PC-3 (cell line): Measurements from ENCODE around the gene CNST. TPM values are rescaled to one million over a fixed set of nuclear protein-coding genes. Genes with fewer than 3 reads are reported as not detected.
A peak's percentile ranks its signal among the peaks of the same experiment; 100 is the strongest.

Experiments used
- ATAC-seq: fragments of 200-7000 bp; cut with Tn5 transposase; 2 replicates; pipeline ENCODE4 v1.9.1; 2020; ENCODE audit warnings: mild to moderate bottlenecking, moderate library complexity
- BruUV-seq: library from RNA; stranded (reverse); fragments of 400-500 nt; replicated peaks from 2 replicates; lab custom pipeline; 2021; lab: Mats Ljungman, UMichigan
- CTCF ChIA-PET: fragments of 300-600 bp; sonication (Branson Sonifier 250); formaldehyde crosslinking; loops from one replicate; lab custom pipeline; 2022; ENCODE audit warnings: antibody characterized with exemption; lab: Charles Lee
- POLR2A ChIA-PET: fragments of 300-600 bp; sonication (Branson Sonifier 250); formaldehyde crosslinking; loops from one replicate; lab custom pipeline; 2022; ENCODE audit warnings: antibody characterized with exemption; ENCODE audit not compliant: unreplicated experiment; lab: Charles Lee
- DNase-seq: peaks from one replicate; pipeline ENCODE4 v3.0.0-alpha.2; 2015
- H2AFZ ChIP-seq: fragments of 300-600 bp; sonication (generic); 2 replicates; pipeline ENCODE4 v1.6.0; 2016; ENCODE audit warnings: antibody characterized with exemption, low read length
- H3F3A ChIP-seq: fragments of 300-600 bp; sonication (generic); one replicate; pipeline ENCODE4 v1.6.0; 2017; ENCODE audit warnings: antibody characterized with exemption, low read length, control low read depth, mild to moderate bottlenecking; ENCODE audit not compliant: unreplicated experiment
- H3K27ac ChIP-seq: fragments of 300-600 bp; sonication (generic); 2 replicates; pipeline ENCODE4 v1.5.1; 2016; ENCODE audit warnings: mild to moderate bottlenecking, low read length
- H3K27me3 ChIP-seq: fragments of 300-600 bp; sonication (generic); 2 replicates; pipeline ENCODE4 v1.6.1; 2016; ENCODE audit warnings: low read length, mixed read lengths
- H3K36me3 ChIP-seq: fragments of 300-600 bp; sonication (generic); 2 replicates; pipeline ENCODE4 v1.6.1; 2016; ENCODE audit warnings: low read depth, mixed run types, low read length, mixed read lengths
- H3K4me1 ChIP-seq: fragments of 300-600 bp; sonication (generic); 2 replicates; pipeline ENCODE4 v1.5.1; 2016; ENCODE audit warnings: low read length; ENCODE audit not compliant: insufficient read depth
- H3K4me2 ChIP-seq: fragments of 300-600 bp; sonication (generic); 2 replicates; pipeline ENCODE4 v1.6.0; 2016; ENCODE audit warnings: low read length
- H3K4me3 ChIP-seq: fragments of 300-600 bp; sonication (generic); 2 replicates; pipeline ENCODE4 v1.5.1; 2016; ENCODE audit warnings: mild to moderate bottlenecking, low read length, mixed read lengths
- H3K79me2 ChIP-seq: fragments of 300-600 bp; sonication (generic); 2 replicates; pipeline ENCODE4 v1.6.1; 2017; ENCODE audit warnings: low read length, mixed read lengths
- H3K9ac ChIP-seq: fragments of 300-600 bp; sonication (generic); 2 replicates; pipeline ENCODE4 v1.6.0; 2016; ENCODE audit warnings: mild to moderate bottlenecking, low read length
- H3K9me2 ChIP-seq: fragments of 300-600 bp; sonication (generic); replicated peaks from 2 replicates; pipeline ENCODE4 v1.6.1; 2016; ENCODE audit warnings: mixed run types, low read length, mixed read lengths
- H3K9me3 ChIP-seq: fragments of 300-600 bp; sonication (generic); 2 replicates; pipeline ENCODE4 v1.6.1; 2016; ENCODE audit warnings: low read length, mixed read lengths
- H4K20me1 ChIP-seq: fragments of 300-600 bp; sonication (generic); 2 replicates; pipeline ENCODE4 v1.6.1; 2016; ENCODE audit warnings: low read length, mixed read lengths
- EZH2 ChIP-seq: fragments of 300-600 bp; sonication (generic); IDR thresholded peaks from one replicate; pipeline ENCODE4 v1.6.1; 2017; ENCODE audit warnings: antibody characterized with exemption, mild to moderate bottlenecking, low read length; ENCODE audit not compliant: unreplicated experiment
- EZH2phosphoT487 ChIP-seq: fragments of 300-600 bp; sonication (generic); IDR thresholded peaks from 2 replicates; pipeline ENCODE4 v1.6.1; 2018; ENCODE audit warnings: mild to moderate bottlenecking, antibody characterized with exemption, low read length, borderline replicate concordance
- intact Hi-C: fragments of 100-400 bp; cut with micrococcal nuclease; formaldehyde crosslinking; loops from 2 replicates; pipeline ENCODE4 v1.9.0; 2023
- total RNA-seq: library from RNA; depleted of rRNA; stranded (reverse); fragments of >200 nt; gene quantifications from 2 replicates; pipeline ENCODE4 v1.2.3, GENCODE V29; 2014
- TF ChIP-seq, protein P1 (sequence below): fragments of 300-600 bp; sonication (generic); conservative IDR thresholded peaks from 2 replicates; pipeline ENCODE4 v1.5.1; 2017; ENCODE audit warnings: antibody characterized with exemption, low read depth, mild to moderate bottlenecking, low read length

Gene CNST
- total RNA-seq, 1 experiment from 2014 or later, result 13.5 TPM

DNA sequence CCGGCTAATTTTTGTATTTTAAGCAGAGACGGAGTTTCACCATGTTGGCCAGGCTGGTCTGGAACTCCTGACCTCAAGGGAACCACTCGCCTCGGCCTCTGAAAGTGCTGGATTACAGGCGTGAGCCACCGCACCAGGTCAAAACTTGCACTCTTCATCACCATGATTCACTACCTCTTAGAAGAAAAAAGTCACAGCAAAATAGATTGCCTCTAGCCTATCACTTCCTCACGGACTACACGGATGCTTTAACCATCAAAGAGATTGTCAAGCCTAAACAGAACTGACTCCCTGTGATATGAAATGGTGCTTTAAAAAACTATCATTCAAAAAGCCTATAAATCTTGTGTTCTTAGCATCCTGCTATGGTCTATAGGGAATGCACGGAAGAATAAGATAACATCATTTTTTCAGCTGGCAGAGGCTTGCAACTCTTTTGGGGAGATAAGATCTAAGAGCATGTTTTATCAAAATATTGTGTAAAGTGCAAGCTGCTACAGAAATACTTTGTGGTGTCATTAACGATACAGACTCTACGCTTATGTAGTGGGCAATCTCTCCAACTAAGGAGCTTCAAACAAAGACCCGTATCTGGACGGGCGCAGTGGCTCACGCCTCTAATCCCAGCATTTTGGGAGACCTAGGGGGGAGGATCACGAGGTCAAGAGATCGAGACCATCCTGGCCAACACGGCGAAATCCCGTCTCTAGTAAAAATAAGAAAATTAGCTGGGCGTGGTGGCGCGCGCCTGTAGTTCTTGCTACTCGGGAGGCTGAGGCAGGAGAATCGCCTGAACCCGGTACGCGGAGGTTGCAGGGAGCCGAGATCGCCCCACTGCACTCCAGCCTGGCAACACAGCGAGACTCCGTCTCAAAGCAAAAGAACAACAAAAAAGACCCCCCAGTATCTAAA lies 1.2 kb upstream of the CNST start:
- peak; percentile 45 for DNase-seq
- H3F3A ChIP-seq, result no peaks in the 10 kb centered on the region
- H3K9me3 ChIP-seq, result no peaks in the 10 kb centered on the region
- no peak for ATAC-seq
- peak overlapping the region; percentile 89 for H3K9ac ChIP-seq
- peaks cover 14% of the 10 kb centered on the region; the same call in 1 of the 2 replicates for H4K20me1 ChIP-seq
- peaks cover 86% of the 10 kb centered on the region for H3K79me2 ChIP-seq
- POLR2A ChIA-PET, result no interaction called here
- no peaks in the 10 kb centered on the region for H3K27me3 ChIP-seq
- H3K9me2 ChIP-seq, result no peaks in the 10 kb centered on the region
- H3K4me3 ChIP-seq, result peak overlapping the region; percentile 88
- peak overlapping the region; percentile 94 for H3K4me2 ChIP-seq
- peaks cover 6% of the 10 kb centered on the region; the same call in 1 of the 2 replicates for H3K36me3 ChIP-seq
- intact Hi-C loops, result loop anchor here (10.0 kb wide), 1 partner anchor 190 kb away; no protein-coding TSS in a partner anchor
- H3K27ac ChIP-seq, result peak overlapping the region; percentile 65
- TF ChIP-seq EZH2, result no peak
- TF ChIP-seq, protein P1, sequence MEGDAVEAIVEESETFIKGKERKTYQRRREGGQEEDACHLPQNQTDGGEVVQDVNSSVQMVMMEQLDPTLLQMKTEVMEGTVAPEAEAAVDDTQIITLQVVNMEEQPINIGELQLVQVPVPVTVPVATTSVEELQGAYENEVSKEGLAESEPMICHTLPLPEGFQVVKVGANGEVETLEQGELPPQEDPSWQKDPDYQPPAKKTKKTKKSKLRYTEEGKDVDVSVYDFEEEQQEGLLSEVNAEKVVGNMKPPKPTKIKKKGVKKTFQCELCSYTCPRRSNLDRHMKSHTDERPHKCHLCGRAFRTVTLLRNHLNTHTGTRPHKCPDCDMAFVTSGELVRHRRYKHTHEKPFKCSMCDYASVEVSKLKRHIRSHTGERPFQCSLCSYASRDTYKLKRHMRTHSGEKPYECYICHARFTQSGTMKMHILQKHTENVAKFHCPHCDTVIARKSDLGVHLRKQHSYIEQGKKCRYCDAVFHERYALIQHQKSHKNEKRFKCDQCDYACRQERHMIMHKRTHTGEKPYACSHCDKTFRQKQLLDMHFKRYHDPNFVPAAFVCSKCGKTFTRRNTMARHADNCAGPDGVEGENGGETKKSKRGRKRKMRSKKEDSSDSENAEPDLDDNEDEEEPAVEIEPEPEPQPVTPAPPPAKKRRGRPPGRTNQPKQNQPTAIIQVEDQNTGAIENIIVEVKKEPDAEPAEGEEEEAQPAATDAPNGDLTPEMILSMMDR, result no peak
- peak overlapping the region; percentile 73; the same call in 1 of the 2 replicates for H2AFZ ChIP-seq
- peaks cover 28% of the 10 kb centered on the region for H3K4me1 ChIP-seq
- CTCF ChIA-PET, result interaction anchor here (0.7 kb wide), 1 partner anchor 159 kb away, joined by 4 read pairs; the partner anchor contains the start of gene SCCPDH
- no TSS peak for BruUV-seq

DNA sequence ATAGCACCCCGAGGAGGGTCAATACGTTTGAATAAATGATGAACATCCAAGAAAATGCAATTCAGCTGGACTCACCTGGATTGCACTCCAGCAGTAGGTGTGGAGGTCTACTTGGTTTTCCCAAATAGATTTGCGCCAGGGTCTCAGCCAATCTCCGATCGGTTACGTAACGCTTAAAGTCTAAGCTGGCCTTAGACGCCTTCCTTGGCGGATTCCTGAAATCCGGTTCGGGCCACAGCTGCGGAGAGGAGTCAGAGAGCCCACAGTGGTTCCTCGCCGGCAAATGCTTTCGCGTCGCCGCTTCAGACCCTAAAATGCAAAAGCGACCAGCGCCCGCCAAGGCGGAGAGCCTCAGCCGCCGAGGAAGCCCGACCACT lies 517 bp upstream of the CNST start:
- TSS peak; percentile 57 for BruUV-seq
- CTCF ChIA-PET, result interaction anchor here (0.7 kb wide), 1 partner anchor 159 kb away, joined by 4 read pairs; the partner anchor contains the start of gene SCCPDH
- no peaks in the 10 kb centered on the region for H3F3A ChIP-seq
- peak; percentile 5 for ATAC-seq
- no peak for TF ChIP-seq EZH2phosphoT487
- peak overlapping the region; percentile 89 for H3K9ac ChIP-seq
- peaks cover 14% of the 10 kb centered on the region; the same call in 1 of the 2 replicates for H4K20me1 ChIP-seq
- no peaks in the 10 kb centered on the region for H3K9me3 ChIP-seq
- H3K9me2 ChIP-seq, result no peaks in the 10 kb centered on the region
- peaks cover 86% of the 10 kb centered on the region for H3K79me2 ChIP-seq
- peaks cover 31% of the 10 kb centered on the region for H3K4me1 ChIP-seq
- H3K27me3 ChIP-seq, result no peaks in the 10 kb centered on the region
- H3K4me2 ChIP-seq, result peak overlapping the region; percentile 94
- intact Hi-C loops, result loop anchor here (1.0 to 10.0 kb wide), 5 partner anchors 32 to 189 kb away; no protein-coding TSS in a partner anchor
- POLR2A ChIA-PET, result no interaction called here
- DNase-seq, result peak; percentile 44
- no peaks in the 10 kb centered on the region; the same call in 1 of the 2 replicates for H3K36me3 ChIP-seq
- H3K27ac ChIP-seq, result peak overlapping the region; percentile 65
- H3K4me3 ChIP-seq, result peak overlapping the region; percentile 88
- peak overlapping the region; percentile 73 for H2AFZ ChIP-seq

DNA sequence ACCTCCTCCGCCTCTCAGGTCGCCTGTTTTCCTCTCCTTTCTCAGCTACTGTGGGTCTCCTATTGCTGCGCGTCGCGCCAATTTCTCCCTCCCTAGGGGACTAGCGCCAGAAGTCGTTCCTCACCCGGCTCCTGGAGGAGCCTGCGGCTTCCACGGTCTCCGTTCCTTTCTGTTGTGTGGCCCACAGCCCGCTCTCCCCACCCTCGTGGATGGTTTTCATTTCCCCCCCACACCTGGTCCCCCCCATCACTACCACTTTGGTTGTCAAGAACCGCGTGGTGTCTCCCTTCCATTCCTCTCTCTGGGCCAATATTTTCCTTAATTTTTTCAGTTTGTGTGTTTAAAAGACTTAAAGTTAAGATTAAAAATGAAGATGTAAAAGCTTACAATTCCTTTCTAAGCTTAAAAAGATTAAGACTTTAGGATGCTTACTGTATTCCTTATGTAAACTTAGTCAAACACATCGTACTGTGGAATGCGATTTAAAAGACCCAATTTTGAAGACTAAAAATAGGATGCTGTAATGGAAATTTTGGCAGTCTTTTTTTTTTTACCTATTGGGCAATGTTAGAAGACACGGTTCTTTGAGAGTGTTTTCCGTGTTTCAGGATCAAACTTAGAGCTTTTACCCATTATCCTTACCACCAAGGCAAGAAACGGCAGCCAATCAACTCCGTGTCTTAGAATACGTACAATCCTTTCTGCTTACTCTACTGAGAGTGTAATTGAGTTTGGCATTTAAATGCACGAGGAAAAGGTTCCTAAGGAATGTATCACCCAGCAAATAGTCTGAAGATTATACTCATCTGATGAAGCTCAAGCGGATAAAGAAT lies 773 bp downstream of the CNST start:
- Histone ChIP-seq H3K9me3 (no peaks in the 10 kb centered on the region), H2AFZ (peak overlapping the region; percentile 84), H3K27ac (peak overlapping the region; percentile 68), H3K79me2 (peaks cover 93% of the 10 kb centered on the region), H4K20me1 (peaks cover 14% of the 10 kb centered on the region; the same call in 1 of the 2 replicates), H3F3A (no peaks in the 10 kb centered on the region), H3K9ac (peak overlapping the region; percentile 89), H3K4me3 (peak overlapping the region; percentile 88), H3K9me2 (no peaks in the 10 kb centered on the region), H3K27me3 (no peaks in the 10 kb centered on the region), H3K4me2 (peak overlapping the region; percentile 88), H3K4me1 (peaks cover 31% of the 10 kb centered on the region), H3K36me3 (no peaks in the 10 kb centered on the region; the same call in 1 of the 2 replicates)
- intact Hi-C loops, result loop anchor here (1.0 to 10.0 kb wide), 5 partner anchors 30 to 188 kb away; no protein-coding TSS in a partner anchor
- ATAC-seq (no peak), DNase-seq (peak; percentile 68)
- CTCF ChIA-PET, result no interaction called here
- POLR2A ChIA-PET, result interaction anchor here (0.5 to 0.6 kb wide), 2 partner anchors 131 to 557 kb away, joined by 4 to 23 read pairs; no protein-coding TSS in a partner anchor
- TF ChIP-seq EZH2, result no peak
- TF ChIP-seq, protein P1, result 0 out of 2 replicates have a peak, but pooled peaks have one; percentile 15
- BruUV-seq, result TSS peak; percentile 43
